HG02870 (cell line): ENCODE results near the gene ABTB1.

ENCODE experiments used
- ATAC-seq: cut with Tn5 transposase; IDR thresholded peaks from one replicate; pipeline ENCODE4 v1.9.1; 2021; ENCODE audit warnings: mild to moderate bottlenecking, moderate library complexity; ENCODE audit not compliant: unreplicated experiment

The ABTB1 gene

GRCh38 chr3:127686512-127686894 is 13.8 kb downstream of the ABTB1 start:
- ATAC-seq: no peak

DNA sequence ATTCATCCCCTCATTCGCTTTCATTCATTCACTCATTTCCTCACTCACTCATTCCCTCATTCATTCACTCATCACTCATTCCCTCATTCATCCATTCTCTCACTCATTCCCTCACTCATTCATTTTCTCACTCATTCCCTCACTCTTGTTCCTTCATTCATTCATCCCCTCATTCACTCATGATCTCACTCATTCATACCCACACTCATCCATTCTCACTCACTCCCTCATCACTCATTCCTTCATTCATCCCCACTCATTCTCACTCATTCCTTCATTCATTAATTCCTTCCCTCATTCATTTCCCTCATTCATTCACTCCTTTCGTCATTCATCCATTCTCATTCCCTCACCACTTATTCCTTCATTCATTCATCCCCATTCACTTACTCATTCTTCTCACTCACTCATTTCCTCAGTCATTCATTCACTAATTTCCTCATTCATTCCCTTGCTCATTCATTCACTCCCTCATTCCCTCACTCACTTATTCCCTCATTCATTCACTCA is 14.5 kb downstream of the ABTB1 start:
- no peak for ATAC-seq

GRCh38 chr3:127688022-127688415 is 15.3 kb downstream of the ABTB1 start:
- no peak for ATAC-seq

DNA sequence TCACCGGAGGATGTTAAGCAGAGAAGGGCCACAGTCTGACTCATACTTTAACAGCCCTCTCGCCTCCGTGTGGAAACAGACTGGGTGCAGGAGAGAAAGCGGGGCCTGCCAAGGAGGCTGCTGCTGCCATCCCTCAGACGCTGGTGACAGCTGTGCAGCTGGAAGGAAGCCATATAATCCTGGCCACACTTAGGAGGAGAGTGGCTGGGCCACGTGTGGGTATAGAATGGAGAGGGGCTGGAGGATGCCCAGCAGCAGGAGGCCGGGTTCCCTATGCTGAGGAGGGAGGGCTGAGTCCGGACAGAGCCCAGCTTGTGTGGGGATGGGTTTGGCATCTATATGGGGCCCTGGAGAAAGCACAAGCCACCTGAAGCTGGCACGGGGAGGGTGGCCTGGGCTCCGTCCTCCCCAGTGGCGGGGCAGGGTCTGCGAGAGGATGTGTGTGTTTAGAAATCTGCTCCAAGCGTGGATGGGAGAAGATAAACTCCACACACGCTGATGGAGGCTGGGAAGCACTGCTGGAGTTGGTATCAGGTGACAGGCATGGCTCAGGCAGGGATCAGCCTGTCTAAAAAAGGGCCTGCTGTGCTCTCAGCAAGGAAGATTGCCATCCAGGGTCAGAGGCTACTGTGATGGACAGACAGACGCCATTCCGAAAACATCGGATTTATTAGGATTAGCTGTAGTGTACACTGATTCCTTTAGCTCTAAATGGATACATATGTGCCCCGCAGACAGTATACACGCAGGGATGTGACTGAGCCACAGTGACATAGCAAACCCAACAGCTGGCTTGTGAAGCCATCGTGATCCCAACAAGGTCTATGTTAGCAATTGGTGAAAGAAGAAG is 15.9 kb downstream of the ABTB1 start:
- no peak for ATAC-seq

GRCh38 chr3:127689266-127689860 is 16.6 kb downstream of the ABTB1 start:
- no peak for ATAC-seq

DNA sequence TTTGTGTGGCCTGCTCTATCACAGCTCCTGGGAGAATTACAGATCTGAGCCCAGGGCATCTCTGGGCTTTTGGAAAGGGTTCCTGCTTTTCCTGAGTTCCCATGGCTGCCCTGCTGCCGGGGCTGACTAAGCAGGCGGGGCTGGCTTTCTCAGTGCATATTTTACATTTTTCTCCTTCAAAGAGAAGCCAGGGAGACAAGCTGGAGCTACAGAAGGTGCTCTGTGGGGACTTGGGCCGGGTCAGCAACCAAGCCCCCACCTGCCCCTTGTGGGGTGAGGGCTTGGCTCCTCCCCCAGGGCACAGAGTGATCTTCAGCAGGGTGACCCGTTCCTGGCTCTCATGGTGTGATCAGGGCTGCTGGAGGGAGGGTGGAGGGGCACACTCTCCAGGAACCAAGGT is 17.4 kb downstream of the ABTB1 start:
- ATAC-seq: no peak

GRCh38 chr3:127690823-127691452 is 18.2 kb downstream of the ABTB1 start:
- no peak for ATAC-seq

DNA sequence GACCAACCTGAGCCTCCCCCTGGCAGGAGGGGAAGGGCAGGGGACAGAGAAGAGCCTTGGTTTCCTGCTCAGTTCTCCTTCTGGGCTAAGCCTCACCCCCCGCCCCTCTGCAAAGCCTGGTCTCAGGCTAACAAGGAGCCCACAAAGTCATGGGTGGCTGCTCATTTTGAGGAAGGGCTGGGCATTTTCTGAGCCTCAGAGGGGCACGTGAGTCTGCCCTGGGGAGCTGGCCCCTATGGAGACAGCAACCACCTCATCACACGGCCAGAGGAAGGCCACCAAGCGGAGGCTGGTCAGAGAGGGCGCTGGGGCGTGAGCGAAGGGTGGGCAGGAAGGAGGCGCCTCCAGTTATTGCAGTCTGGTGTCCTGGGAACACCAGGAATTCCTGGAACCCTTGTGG is 18.7 kb downstream of the ABTB1 start:
- ATAC-seq: no peak

DNA sequence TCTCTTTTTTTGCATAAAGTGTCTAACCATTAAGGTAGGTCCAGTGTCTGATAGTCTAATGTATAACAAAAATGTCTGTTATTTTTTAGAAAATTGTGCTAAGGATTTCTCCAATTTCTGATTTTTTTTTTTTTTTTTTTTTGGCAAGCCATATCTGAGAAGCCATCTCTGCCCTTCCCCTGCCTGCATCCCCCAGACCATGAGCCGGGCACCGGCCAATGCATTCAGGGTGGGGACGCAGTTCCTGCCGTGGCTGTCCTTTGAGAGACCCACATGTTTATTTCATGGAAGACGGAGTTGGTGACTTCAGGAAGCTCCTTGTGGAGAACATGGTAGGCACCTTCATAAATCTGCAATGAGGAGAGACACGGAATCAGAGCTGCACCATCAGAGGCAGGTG is 19.2 kb downstream of the ABTB1 start:
- no peak for ATAC-seq

GRCh38 chr3:127692501-127693335 is 20.0 kb downstream of the ABTB1 start:
- no peak for ATAC-seq

DNA sequence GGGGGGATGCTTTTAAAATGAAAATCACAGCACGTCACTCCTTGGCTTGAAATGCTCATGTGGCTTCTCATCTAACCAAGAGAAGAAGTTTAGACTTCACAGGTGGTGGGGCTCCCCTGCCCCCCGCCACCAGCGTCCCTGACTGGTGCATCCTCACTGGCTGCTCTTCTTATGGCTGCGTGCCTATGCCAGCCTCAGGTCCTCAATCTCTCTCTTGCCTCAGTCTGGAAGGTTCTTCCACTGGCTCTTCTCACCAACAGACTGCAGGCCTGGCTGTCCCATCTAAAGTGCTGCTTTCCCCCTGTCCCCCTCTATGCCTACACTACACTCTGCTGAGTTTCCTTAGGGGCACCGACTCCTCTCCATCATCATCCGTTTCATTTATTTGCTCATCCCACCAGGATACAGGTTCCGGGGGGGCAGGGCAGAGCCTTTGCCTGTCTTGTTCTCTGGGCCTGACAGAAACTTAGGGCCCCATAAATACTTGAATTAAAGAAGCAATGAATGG is 20.6 kb downstream of the ABTB1 start:
- ATAC-seq: no peak

DNA sequence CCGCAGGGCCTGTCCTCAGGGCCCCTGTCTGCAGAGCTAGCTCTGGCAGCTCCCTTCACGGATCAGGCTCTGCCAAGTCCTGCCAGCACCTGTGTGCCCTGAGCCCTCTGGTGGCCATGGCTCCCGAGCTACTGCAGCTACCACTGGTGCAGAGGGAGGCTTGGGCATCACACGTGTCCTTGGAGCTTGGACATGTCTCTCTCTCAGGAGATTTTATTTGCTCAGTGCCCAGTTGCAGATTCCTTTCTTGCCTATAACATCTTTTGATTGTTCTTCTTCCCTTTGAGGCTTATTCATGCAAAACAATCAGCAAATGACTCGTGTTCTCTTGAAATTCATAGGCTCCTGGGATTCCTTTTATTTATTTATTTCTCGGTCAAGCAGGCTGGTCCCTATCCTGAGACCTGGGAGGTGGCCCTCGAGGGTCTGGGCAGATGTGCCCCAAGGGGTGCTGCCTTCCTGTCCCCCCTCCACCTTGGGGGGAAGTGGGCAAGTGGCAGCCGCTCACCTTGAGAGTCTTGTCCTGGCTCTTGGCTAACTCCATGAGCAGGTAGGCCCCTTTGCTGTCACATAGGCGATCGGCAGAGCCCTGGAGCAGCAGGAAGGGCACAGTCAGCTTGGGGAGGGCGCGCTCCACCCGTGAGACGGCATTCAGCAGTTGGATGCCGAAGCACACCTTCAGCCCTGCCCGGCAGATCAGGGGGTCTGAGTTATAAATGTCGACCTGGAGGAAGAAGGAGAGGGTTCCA is 21.9 kb downstream of the ABTB1 start:
- ATAC-seq: no peak

GRCh38 chr3:127697551-127698240 is 24.9 kb downstream of the ABTB1 start:
- ATAC-seq: peak; percentile 65

DNA sequence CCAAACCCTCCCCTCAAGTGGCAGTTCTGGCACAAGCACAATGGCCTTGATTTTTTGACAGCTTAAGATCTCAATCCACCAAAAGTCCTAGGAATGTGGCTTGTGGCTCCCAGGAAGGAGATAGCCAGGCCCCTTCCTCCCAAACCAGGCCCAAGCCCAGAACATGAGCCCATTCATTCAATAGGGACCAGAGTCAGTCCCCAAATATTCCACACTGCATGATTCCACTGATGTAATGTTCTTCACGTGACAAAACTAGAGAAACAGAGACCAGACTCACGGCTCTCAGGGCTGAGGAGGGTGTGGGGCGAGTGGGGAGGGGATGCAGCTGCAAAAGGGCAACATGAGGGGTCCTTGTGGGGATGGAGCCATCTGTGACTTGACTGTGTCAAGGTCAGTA is 25.5 kb downstream of the ABTB1 start:
- no peak for ATAC-seq

GRCh38 chr3:127698691-127699415 is 26.1 kb downstream of the ABTB1 start:
- no peak for ATAC-seq

DNA sequence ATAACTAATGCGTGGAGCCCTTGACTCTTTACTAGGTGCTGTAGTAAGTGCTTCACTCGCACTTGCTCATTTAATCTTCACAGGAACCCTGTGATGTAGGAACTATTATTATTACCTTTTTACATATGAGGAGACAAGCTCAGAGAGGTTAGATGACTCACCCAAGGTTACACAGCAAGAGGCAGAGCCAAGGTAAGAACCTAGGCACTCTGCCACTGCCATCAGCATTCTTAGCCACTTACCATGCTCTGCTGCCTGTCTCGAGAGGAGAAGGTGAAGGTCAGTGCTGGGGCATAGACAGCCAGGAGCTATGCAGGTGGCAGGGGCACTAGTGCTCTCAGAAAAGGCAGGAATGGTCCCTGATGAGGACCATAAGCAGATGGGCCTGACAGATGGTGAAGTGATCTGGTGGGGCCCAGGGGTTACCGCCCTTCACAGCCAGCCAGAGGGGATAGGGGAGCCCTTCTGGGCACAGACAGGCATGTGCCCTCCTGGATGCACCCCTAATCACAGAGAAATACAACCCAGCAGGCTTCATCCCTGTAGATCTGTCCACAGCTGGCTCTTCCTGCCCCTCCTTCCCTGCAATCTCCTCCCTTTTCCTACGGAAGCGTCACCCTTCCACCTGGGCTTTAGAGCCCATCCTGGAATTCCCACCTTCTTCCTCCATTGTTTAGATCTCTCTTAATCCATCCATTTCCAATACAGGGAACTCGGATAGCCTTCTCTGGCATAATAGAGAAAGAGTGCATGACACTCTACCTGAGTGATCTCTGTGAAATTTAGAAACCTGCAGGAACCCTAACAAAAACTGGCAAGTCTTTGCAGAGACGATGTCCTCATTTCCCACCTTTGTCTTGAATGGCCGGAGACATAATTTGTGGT is 26.9 kb downstream of the ABTB1 start:
- ATAC-seq: no peak

DNA sequence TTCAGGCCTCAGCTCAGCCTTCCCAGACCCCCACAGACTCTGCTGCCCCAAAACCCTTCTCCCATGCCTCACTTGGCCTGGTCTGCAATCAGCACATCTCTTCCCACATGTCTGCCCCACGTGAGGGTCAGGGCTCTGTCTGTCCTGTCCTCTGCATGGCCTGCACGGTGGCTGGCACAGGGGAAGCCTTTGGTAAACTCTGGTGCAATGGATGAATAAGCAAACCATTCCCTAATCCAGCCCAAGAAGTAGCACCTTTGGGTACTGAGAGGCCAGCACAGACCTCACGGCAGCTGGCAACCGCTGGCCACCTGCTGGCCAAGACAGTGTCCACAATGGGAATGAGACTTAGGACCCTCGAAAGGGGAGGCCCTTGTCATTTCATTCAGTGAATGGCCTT is 27.7 kb downstream of the ABTB1 start:
- no peak for ATAC-seq
